GM12874 (cell line): ENCODE results near the gene CHCHD3.
A peak's percentile ranks its signal among the peaks of the same experiment; 100 is the strongest.

Experiments used
- CTCF ChIP-seq: IDR thresholded peaks from 2 replicates; pipeline ENCODE4 v1.5.1; 2011; ENCODE audit warnings: low read depth, mild to moderate bottlenecking, control low read depth, low read length, moderate library complexity; ENCODE audit not compliant: insufficient read depth

CHCHD3 gene

GRCh38 chr7:133052401-133052756, 29.5 kb downstream of the CHCHD3 start:
- TF ChIP-seq CTCF, result no peak

DNA sequence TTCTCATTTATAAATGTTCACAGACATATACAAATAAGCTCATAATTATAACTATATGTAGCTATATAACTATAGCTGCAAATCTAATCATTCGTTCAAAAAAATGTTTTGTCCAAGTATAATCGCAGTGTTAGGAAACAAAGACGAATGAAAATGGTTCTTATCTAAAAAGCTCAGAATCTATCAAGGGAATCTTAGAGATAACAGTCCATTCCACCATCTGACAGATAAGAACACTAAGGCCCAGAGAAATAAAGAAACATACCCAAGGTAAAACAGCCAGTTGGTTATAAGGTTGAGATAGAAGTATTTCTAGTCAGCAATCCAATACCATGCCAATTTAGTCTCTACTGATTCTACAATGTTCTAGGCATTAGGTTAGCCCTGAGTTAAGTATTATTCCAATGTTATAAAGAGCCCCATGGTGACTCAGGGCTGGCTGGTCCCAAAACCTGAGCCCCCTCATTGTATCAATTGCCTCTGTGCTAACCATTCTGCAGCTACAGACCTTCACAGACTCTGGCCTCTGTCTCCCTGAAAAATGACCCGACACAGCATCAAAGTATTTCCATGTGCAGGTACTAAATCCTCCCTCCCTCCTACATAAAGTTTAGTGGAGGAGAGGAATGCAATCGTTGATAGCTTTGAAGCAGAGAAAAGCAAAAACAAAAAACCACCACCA, 30.0 kb downstream of the CHCHD3 start:
- no peak for TF ChIP-seq CTCF

DNA sequence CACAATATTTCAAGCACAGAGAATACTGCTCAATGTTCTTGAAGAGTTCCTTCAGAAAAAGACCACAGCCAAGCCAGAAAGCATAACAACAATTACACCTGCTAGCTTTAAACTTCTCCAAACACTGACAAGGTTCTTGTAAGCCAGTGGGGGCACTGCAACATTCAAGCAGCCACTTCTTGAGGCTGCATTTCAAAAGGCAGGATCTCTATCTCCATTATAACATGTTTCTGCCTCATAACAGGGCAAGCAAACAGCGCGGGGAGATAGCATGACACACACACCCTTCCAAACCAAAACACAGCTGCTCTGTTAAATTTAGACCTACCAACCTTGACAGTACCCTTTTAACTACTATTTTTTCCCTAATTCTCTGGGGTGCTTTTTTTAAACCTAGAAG, 30.8 kb downstream of the CHCHD3 start:
- peak; percentile 28; the same call in 1 of the 2 replicates for TF ChIP-seq CTCF

GRCh38 chr7:133050200-133050995, 31.5 kb downstream of the CHCHD3 start:
- TF ChIP-seq CTCF, result no peak

DNA sequence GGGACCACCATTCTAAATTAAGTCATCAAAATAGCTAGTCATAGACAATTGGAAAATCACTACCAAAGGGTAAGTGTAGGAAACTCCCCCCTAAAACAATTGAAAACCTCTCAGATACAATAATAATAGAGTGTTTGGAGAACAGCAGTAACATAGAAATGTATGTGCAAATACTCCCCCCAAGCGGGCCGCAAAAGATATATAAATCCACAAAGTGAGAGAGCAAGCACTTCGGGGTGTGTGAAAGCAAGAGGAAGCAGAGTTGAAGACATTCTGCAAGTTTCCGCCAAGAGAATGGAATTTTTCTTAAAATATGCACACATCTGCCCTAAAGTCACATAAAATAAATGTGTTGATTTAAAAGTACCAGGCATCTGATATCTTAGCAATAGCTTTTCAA, 33.3 kb downstream of the CHCHD3 start:
- no peak for TF ChIP-seq CTCF

DNA sequence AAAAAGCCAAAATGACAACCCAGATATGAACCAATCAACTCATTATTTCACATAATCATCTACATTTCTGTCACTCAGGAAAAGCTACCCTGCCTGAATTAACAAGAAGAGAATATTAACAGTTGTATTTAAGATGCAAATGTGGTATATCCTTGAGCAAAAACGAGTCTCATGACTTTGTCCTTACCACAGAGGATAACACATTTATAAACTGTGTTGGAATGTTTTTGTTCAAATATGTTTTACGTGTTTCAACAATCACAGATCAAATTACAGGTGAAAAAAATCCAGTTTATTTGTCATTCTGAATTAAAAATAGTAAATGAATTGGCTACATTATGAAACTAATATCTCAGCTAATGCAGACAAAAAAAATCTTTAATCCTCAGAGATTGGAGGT, 34.6 kb downstream of the CHCHD3 start:
- no peak for TF ChIP-seq CTCF

GRCh38 chr7:133044722-133045473, 37.0 kb downstream of the CHCHD3 start:
- TF ChIP-seq CTCF, result no peak
